HT-29 (cell line): Measurements from ENCODE around the gene DNAH10. TPM values are rescaled to one million over a fixed set of nuclear protein-coding genes. Genes with fewer than 3 reads are reported as not detected.
"Not testable (repeated sequence)": the region's sequence is repeated elsewhere in the genome, so short reads cannot be mapped to it uniquely, and the experiment has no call there.

ENCODE experiments used
- DNase-seq: peaks from one replicate; pipeline ENCODE4 v3.0.0-alpha.2; 2015; ENCODE audit warnings: low spot score
- total RNA-seq: library from RNA; depleted of rRNA; stranded (reverse); fragments of >200 nt; shearing (Covaris generic); gene quantifications from 2 replicates; pipeline ENCODE4 v1.2.3, GENCODE V29; 2014

The DNAH10 gene
- total RNA-seq, 1 experiment from 2014 or later, result under 0.01 TPM

DNA sequence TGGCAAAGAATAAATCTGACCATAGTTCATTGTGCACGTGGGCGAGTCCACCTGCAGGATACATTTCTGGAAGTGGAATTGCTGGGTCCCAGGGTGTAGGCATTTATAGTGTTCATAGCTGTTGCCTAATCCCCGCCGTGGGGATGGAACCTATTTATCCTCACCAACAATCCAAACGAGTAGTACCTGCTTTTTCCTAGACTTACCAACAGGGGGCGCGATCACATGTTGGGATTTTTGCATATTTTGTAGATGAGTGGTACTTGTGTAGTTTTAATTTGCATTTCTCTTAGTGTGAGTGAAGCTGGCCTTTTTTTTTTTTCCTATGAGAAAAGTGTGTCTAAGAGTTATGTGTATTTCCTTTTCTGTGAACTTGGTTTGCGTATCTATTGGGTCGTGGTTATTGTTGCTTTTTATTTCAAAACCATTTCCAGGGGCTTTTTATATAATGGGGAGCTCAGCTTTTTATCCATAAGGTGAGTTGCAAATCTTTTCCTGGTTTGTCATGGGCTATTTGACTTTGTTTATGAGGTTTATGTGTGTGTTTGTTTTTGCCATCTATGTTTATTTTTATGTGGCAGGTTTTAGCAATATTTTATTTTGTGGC, 143.3 kb downstream of the DNAH10 start:
- peak; percentile 78 for DNase-seq

DNA sequence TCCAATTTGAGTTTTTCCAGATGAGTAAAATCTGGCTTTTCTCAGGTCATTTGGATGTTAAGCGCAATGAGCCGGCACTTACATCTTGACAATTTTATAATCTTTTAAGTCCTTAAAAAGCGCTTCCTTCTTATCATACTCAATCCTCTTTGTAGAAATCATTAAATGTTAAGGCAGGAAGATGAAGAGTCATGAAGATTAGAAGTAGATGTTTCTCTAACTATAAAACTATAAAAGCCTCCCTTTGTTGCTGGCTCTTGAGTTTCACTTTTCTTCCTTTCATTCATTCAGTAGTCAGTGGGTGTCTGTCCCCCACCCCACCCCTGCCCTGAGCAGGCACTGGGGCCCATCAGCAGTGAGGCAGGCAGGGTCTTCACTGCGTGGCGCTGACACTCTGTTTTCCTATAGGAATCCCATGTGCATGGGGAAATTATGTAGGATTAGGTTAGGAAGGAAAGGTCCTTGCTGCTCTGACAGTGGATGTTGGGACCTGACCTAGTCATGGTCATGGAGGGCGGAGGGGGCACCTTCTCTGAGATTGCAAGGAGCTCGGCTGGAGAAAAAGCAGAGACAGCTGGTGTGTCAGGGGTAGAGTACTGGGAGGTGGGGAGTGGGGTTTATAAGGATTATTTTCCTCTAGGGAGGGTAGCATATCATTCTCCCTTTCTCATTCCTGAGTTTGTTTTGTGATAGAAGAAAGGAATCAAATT, 144.8 kb downstream of the DNAH10 start:
- DNase-seq, result no peak

DNA sequence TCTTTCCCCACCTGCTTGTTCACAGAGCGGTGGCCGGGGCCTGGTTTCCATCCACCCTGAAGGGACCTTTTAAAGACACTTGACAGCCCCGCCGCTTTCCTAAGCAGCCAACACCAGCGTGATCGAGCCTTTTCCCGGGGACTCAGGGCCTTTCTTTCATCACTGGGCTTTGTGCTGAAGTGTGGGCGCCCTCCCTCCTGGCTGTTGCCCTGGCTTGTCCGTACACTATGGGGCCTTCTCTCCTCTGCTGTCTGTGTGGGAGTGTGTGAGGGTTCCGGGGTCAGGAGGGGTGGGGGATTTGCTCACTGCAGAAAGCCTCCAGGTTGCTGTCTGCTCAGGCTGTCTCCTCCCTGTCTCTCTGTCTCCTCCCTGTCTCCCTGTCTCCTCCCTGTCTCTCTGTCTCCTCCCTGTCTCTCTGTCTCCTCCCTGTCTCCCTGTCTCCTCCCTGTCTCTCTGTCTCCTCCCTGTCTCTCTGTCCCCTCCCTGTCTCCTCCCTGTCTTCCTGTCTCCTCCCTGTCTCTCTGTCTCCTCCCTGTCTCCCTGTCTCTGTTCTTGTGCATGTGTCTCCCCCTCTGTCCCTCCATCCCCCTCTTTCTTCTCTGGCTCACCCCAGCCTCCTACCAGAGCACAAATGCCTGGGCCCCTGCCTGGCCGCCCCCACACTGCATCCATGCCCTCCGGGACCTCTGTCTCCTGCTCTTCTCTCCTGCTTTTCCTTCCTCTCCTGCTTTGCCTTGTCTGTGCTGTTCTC, 145.8 kb downstream of the DNAH10 start:
- DNase-seq, result no peak

DNA sequence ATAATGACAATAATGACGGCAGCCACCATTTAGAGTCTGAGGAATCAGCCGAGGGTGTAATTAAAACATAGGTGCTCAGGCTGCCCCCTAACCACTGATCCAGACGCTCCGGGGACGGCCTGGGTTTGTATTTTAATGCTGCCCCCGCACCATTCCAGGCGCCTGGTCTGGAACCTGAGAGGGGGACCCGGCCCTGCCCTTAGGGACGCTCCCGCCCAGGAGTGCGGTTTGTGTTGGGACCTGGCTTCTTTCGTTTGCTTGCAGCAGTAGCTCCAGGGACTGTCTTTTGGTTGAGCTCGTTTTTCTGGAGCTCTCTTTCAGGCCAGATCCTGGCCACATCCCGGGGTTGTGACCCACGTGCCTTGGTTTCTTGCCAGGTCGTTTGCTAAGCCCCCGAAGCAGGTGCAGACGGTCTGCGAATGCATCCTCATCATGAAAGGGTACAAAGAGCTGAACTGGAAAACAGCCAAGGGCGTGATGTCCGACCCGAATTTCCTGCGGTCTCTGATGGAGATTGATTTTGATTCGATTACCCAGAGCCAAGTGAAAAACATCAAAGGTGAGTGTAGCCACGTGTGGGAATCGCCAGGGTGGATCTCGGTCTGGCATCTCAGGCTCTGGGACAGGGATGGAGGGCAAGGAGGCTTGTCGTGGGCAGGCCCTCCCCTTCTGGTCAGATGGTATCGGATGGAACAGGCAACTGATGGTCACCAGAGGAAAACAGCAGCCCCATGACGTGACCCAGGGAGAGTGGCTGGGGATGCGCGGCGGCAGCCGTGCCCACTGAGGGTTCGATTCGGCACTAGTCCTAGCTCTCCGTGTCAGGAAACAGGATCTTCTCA, 147.0 kb downstream of the DNAH10 start:
- DNase-seq, result no peak

DNA sequence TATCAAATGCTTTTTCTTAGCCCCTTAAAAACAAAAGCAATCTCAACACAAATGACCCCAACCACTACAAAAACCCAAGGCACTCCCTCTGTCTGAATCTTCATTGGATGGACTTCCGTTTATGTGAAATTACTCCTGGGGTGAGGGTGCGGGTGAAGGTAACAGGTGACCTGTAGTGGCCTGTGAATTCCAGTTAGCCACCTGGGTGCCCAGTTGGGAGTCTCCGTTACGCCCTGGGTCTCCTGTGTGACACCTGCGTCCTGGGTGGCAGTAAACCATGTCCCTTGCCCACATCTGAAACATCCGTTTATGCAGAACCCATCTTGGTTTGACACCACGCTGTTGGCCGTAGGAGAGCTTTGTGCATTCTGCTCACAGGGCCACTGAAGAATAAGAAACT, 148.0 kb downstream of the DNAH10 start:
- DNase-seq, result no peak

DNA sequence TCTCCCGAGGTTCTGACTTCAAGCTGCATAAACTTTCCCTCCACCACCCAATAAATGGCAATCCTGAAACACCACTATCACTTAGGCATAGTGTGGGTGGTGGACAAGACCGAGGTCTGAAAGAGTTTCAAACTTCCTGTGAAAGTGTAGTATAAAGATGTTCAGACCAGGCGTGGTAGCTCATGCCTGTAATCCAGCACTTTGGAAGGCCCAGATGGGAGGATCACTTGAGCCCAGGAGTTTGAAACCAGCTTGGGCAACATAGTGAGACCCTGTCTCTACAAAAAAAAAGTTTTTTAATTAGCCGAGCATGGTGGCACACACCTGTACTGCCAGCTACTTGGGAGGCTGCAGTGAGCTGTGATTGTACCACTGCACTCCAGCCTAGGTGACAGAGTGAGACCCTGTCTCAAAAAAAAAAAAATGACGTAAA, 148.7 kb downstream of the DNAH10 start:
- DNase-seq, result no peak

DNA sequence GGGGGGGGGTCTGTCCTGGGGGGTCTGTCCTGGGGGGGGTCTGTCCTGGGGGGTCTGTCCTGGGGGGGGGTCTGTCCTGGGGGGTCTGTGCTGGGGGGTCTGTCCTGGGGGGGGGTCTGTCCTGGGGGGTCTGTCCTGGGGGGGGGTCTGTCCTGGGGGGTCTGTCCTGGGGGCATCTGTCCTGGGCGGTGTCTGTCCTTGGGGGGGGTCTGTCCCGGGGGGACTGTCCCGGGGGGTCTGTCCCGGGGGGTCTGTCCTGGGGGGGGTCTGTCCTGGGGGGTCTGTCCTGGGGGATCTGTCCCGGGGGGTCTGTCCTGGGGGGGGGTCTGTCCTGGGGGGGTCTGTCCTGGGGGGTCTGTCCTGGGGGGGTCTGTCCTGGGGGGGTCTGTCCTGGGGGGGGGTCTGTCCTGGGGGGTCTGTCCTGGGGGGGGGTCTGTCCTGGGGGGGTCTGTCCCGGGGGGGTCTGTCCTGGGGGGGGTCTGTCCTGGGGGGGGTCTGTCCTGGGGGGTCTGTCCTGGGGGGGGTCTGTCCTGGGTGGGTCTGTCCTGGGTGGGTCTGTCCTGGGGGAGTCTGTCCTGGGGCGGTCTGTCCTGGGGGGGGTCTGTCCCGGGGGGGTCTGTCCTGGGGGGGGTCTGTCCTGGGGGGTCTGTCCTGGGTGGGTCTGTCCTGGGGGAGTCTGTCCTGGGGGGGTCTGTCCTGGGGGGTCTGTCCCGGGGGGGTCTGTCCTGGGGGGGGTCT, 149.7 kb downstream of the DNAH10 start:
- DNase-seq, result not testable (repeated sequence)

DNA sequence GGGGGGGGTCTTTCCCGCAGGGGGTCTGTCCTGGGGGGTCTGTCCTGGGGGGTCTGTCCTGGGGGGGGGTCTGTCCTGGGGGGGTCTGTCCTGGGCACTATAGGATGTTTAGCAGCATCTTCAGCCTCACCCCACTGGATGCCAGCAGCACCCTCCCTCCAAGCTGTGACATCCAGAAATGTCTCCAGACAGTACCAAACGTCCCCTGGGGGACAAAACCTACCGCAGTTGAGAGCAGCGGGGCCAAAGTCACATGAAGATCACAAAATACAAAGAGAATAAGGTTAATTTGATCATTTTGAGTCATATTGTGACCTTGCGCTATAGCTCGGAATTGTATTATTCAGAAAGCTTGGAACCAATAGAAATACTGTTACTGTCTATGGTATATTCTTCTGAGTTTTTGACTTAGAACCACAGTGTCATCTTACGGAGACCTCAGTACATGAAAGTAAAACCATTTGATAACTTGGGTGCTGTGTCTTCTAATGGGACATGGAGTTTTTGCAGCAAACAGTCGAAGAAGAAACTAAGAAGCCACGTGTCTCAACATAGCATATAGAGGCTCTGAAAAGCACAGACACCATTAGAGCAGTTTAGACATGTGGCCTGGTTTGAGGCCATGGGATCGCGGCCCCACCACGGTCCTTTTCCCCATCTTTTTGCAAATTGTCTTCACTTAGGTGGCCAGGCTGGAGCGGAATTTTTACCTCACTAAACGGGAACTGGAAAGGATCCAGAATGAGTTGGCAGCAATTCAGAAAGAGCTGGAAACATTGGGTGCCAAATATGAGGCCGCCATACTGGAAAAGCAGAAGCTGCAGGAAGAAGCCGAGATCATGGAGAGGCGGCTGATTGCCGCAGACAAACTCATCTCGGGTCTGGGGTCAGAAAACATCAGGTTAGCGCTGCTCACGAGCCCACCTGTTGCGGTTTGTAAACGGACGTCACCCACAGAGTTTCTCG, 150.6 kb downstream of the DNAH10 start:
- no peak for DNase-seq

DNA sequence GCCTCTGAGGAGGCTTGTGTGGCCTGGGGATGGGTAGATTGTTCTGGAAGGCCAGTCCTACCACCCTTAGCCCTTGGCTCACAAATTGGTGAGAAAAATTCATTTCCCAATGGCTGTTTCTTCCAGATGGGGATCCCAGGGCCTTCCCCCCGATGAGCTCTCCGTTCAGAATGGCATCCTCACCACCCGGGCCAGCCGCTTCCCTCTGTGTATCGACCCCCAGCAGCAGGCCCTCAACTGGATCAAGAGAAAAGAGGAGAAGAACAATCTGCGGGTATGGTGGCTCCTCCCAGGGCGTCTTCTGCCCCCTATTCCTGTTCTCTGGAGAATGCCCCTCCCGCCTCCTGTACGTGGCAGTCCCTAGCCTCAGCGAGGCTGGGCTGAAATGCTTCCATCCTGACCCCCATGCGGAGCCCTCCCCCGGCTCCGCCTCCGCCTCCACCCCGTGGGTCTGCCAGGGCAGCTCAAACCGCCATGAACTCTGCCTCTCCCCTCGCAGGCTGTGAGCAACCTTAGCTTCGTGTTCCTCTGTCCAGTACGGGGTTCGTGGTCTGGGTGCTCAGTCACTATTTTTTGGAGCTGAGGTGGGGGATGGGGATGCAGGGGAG, 152.7 kb downstream of the DNAH10 start:
- DNase-seq, result no peak

DNA sequence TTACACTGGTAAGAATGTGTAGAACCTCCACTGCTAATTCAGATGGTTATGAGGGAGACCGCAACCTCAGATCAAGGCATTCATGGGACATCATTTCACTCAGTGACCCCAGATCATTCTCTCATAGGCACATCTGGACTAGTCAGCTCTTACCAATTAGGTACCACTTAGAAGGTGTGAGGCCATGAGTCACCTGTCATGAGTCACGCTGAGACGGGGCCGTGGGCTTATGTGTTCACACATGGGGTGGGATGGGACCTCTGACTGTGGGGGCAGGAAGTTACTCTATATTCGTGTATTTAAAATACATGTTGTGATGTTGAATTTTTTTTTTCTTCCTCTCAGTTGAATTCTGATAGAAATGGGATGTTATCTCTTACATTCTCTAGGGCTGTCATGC, 154.6 kb downstream of the DNAH10 start:
- DNase-seq, result no peak

DNA sequence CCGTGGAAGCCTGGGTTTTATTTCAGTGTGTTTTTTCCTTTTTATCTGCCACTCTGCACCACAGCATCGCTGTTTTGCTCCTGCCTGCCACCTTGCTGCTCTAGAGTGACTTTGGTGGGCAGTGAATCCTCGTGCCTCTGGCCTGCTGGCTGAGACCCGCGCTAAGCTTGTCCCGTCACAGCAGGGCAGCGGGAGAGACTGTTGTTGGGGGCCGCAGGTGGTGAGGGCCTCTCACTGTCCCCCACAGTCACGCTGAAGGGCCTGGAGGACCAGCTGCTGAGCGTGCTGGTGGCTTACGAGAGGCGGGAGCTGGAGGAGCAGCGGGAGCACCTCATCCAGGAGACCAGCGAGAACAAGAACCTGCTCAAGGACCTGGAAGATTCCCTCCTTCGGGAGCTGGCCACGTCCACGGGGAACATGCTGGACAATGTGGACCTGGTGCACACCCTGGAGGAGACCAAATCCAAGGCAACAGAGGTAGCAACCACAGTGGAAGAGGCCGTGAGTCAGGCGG, 155.3 kb downstream of the DNAH10 start:
- no peak for DNase-seq

DNA sequence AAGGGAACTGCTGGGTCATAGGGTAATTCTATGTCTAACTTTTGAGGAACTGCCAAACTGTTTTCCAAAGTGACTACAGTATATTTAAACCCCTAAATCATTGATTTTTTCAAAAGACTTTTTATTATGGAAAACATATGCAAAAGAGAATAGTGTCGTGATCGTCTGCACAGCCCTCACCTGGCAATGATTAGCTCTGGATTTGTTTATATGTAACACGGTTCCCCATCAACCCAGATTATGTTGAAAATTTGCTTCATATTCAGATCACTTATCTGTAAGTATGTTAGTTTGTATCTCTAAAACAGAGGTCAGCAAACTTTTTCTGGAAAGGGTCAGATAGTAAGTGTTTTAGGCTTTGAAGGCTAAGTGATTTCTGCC, 157.9 kb downstream of the DNAH10 start:
- DNase-seq, result no peak

DNA sequence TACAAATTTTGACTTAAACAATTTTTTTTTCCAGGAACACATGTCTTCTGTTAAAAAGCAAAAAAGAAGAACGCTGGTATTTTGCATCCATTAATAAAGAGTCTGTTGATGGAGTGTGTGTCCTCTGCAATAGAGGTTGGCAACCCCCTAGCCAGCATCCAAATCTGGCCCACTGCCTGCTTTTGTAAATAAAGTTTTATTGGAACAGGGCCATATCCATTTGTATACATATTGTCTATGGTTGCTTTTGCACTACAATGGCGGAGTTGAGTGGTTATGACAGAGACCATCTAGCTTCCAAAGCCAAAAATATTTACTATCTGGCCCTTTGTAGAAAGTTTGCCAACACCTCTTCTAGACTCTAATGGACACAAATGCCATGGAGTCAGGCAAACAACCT, 160.9 kb downstream of the DNAH10 start:
- no peak for DNase-seq

DNA sequence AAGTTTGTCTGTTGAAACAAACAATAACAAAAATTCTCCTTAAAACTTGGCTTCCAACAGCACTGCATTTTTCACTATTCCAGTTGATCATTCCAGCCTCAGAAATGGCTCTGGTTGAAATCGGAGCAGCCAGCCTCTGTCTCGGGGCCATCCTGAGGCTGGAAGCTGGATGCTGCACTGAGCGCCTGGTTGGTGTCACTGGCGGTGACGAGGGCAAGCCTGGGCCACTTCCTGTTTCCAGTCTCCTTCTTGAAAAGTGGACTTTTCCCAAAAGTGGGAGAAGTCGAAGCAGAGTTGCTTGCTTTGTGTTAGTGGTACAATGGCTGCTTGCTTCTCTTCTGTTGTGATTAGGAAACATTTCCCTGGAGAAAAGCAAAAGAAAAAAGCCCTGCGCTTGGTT, 161.8 kb downstream of the DNAH10 start:
- no peak for DNase-seq

DNA sequence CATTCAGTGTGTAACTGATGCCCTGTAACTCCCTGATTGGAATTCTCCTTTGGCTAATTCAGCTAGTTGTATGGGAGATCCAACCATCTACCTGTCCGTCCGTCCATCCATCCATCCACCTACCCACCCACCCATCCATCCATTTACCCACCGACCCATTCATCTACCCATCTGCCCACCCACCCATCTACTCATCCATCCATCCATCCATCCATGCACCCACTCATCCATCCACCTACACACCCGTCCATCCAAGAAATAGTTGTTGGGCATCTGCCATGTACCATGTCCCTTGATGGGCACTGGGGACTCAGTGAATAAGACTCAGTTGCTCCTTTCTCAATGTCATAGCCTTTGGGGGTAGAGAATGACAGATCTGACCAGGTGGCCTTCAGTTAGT, 162.4 kb downstream of the DNAH10 start:
- no peak for DNase-seq

DNA sequence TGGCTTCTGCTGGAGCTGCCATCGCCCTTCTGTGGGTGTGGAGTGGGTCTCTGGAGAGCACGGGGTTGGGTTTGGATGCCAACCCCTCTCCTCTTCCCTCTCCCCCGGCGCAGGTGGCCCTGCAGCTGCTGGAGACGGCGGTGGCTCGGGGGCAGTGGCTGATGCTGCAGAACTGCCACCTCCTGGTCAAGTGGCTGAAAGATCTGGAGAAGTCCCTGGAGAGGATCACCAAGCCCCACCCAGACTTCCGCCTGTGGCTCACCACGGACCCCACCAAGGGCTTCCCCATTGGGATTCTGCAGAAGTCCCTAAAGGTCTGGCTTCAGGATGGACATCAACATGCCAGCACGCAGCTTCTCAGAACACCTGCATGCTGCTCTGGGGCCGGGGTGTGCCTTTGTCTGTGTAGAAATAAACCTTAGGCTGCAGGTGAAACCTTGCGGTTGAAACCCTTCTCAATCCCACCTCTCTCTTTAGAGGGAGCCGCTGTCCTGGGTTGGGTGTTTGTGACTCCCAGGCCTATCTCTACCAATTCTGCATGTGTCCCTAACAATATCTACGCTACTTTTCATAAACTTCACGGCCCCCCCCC, 166.3 kb downstream of the DNAH10 start:
- no peak for DNase-seq

DNA sequence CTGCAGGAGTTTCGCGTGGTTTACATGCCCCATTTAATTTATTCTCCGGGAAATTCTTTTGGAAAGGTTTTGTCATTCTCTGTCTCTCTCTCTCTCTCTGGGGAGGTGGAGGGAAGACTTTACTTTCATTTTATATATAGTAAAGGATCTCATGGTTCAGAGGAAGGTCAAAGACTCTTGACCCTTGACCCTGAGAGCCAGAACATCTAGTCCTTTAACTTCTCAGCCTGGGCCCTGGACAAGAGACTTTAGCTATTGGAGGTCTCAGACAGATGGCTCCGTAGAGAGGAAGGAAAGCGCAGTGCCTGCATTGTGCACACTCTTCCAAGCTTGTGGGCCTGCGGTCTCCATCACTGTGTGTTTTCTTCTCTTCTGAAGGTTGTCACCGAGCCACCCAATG, 166.8 kb downstream of the DNAH10 start:
- DNase-seq, result no peak

DNA sequence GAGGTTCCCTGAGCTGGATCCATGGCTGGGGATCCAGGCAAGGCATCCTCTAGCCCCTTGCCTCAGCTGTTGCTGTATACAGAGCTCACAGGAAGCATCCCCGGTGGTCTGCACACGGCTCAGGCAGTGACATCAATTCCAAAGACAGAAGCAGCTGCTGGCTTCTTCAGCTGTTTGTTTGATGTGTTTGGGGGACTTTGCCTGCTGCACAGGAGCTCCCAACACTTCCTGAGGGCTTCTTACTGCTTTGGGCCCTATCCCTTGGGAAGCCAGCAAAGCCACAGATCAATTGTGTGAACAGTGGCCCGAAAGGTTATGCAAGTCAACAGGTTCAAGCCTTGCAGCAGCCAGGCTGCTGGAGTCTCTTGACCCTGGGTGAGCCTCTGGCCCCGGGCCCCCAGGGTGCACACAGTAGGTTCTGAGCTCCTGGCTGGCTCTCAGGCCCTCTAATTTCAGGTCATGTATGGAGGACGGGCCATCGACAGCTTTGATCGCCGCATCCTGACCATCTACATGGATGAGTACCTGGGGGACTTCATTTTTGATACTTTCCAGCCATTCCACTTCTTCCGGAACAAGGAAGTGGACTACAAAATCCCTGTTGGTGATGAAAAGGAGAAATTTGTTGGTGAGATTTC, 168.0 kb downstream of the DNAH10 start:
- no peak for DNase-seq
